Measurements from ENCODE around the gene ALDH18A1. TPM values are rescaled to one million over a fixed set of nuclear protein-coding genes. Genes with fewer than 3 reads are reported as not detected.

Gene ALDH18A1
- total RNA-seq, 1 experiment from 2014 or later, result 87.6 TPM

- Histone ChIP-seq H3K27ac (ENCODE audit: low read depth, low read length) (no peak overlapping the region), H3K79me2 (ENCODE audit: insufficient read depth, low read length) (no peaks in the 10 kb centered on the region), H3K9ac (ENCODE audit: low read length) (no peak overlapping the region), H3K9me3 (ENCODE audit: control insufficient read depth in 1 of 2, insufficient read depth in 1 of 2, low read depth in 1 of 2, low read length in 2 of 2) (no peaks in the 10 kb centered on the region), H3K4me3 (replicated peaks in 1 of 2; ENCODE audit: low read depth in 1 of 2, low read length in 2 of 2) (no peak overlapping the region), H2AFZ (ENCODE audit: low read depth, low read length, poor library complexity, severe bottlenecking) (no peak overlapping the region), H3K4me2 (ENCODE audit: low read length) (no peak overlapping the region), H3K4me1 (ENCODE audit: control insufficient read depth in 1 of 2, insufficient read depth in 2 of 2, low read length in 2 of 2) (no peaks in the 10 kb centered on the region), H3K27me3 (ENCODE audit: insufficient read depth, low read length) (no peaks in the 10 kb centered on the region), H3K9me2 (ENCODE audit: insufficient read depth) (no peaks in the 10 kb centered on the region), H3K36me3 (ENCODE audit: control insufficient read depth in 1 of 2, insufficient read depth in 2 of 2, low read length in 2 of 2) (no peaks in the 10 kb centered on the region), H4K20me1 (ENCODE audit: insufficient read depth) (no peaks in the 10 kb centered on the region)
- DNase-seq (ENCODE audit: low read depth, low spot score), result no peak
- ChIA-PET POLR2A (no interaction called here), RAD21 (ENCODE audit: low non-redundant PET in 1 of 2, low total read pairs in 2 of 2, uncharacterized antibody in 2 of 2, unreplicated experiment in 2 of 2) (interaction anchor here in 1 of 2 experiments (0.7 to 2.2 kb wide), 3 partner anchors 154 to 435 kb away, joined by 3 to 16 read pairs (median 3); no protein-coding TSS in a partner anchor), CTCF (interaction anchor here (1.0 to 6.2 kb wide), 8 partner anchors 93 to 399 kb away, joined by 3 to 86 read pairs (median 4); partner anchors contain the start of gene TCTN3)
- intact Hi-C loops (cut with micrococcal nuclease), result loop anchor here (2.0 to 5.0 kb wide), 2 partner anchors 153 to 353 kb away; no protein-coding TSS in a partner anchor
- no peak for ATAC-seq
- BruUV-seq (replicated peaks), result no TSS peak
- TF ChIP-seq ATF3 (IDR thresholded peaks at IDR 0.05) (no peak), SIN3A (IDR thresholded peaks at IDR 0.05; ENCODE audit: low read depth) (no peak), MAX (IDR thresholded peaks at IDR 0.05) (no peak), ZFX (IDR thresholded peaks at IDR 0.05) (no peak), REST (IDR thresholded peaks at IDR 0.05; ENCODE audit: low read depth) (no peak), YY1 (IDR thresholded peaks at IDR 0.05; ENCODE audit: extremely low read depth, insufficient replicate concordance, low read depth, low read length) (no peak), ELF1 (IDR thresholded peaks at IDR 0.05; ENCODE audit: borderline replicate concordance, low read depth) (no peak), EZH2 (IDR thresholded peaks at IDR 0.05) (no peak), TCF7L2 (IDR thresholded peaks at IDR 0.05; ENCODE audit: borderline replicate concordance, extremely low read depth, insufficient read depth, insufficient read length) (no peak)
Observed at GRCh38 chr10:95600158-95600557, 56.4 kb downstream of the ALDH18A1 start.
